K562 (cell line): ENCODE measurements around the gene ADAMTS14. TPM values are rescaled to one million over a fixed set of nuclear protein-coding genes. Genes with fewer than 3 reads are reported as not detected.

Experiments
- ATAC-seq: fragments of 200-7000 bp; cut with Tn5 transposase; 3 replicates; pipeline ENCODE4 v1.9.1; 2020; ENCODE audit warnings: moderate library complexity
- BruUV-seq: library from RNA; stranded (reverse); fragments of 400-500 nt; replicated peaks from 2 replicates; lab custom pipeline; 2021; lab: Mats Ljungman, UMichigan
- CTCF ChIA-PET: fragments of 300-600 bp; formaldehyde crosslinking; extraction: SDS; loops from one replicate; lab custom pipeline; 2021; ENCODE audit warnings: low intra/inter-chr PET ratio; lab: Yijun Ruan, JAX
- POLR2A ChIA-PET: fragments of 300-600, 350-650 bp; sonication (Branson Sonifier 250); formaldehyde crosslinking; extraction: SDS; loops from one replicate; lab custom pipeline; 2021; ENCODE audit warnings: antibody characterized with exemption, inconsistent platforms; lab: Yijun Ruan, JAX
- DNase-seq, 4 experiments: peaks; one replicate each; pipeline versions ENCODE4 v3.0.0 to v3.0.0-alpha.2; 2011 to 2018; ENCODE audit warnings: low spot score in 3 of 4, mixed read lengths in 3 of 4; ENCODE audit errors: extremely low read depth in 1 of 4
- FAIRE-seq: peaks from 2 replicates; lab custom pipeline; 2011; peaks lifted over from hg19 to GRCh38; lab: Jason Lieb, UNC
- H2AFZ ChIP-seq: 2 replicates; pipeline ENCODE4 v1.6.0; 2011; ENCODE audit warnings: low read depth, low read length, control low read depth, inconsistent platforms
- H3K27ac ChIP-seq: fragments of 200-600 bp; 3 replicates; pipeline ENCODE4 v1.8.0; 2011; ENCODE audit warnings: low read depth, mild to moderate bottlenecking, control low read depth, inconsistent platforms, low read length, moderate library complexity, mixed read lengths; ENCODE audit errors: extremely low read depth
- H3K27me3 ChIP-seq, 2 experiments: fragments of 300-600 bp in 1 of 2; 2 replicates in 1 of 2; 3 replicates in 1 of 2; pipeline versions ENCODE4 v1.6.0 to v1.8.0; 2011; ENCODE audit warnings: inconsistent platforms in 2 of 2, low read length in 2 of 2, mild to moderate bottlenecking in 1 of 2, mixed read lengths in 1 of 2, moderate library complexity in 1 of 2; ENCODE audit not compliant: control insufficient read depth in 2 of 2, insufficient read depth in 2 of 2
- H3K36me3 ChIP-seq: fragments of 300-600 bp; 3 replicates; pipeline ENCODE4 v1.8.0; 2011; ENCODE audit warnings: mild to moderate bottlenecking, low read length, inconsistent platforms; ENCODE audit not compliant: control insufficient read depth, insufficient read depth
- H3K4me1 ChIP-seq, 2 experiments: fragments of 200-600 bp in 1 of 2; replicated peaks in 1 of 2; 2 replicates in 1 of 2; 3 replicates in 1 of 2; pipeline versions ENCODE4 v1.5.1 to v1.8.0; 2011; ENCODE audit warnings: inconsistent platforms in 2 of 2, low read length in 2 of 2, mild to moderate bottlenecking in 1 of 2, mixed read lengths in 1 of 2, moderate library complexity in 1 of 2; ENCODE audit not compliant: control insufficient read depth in 2 of 2, insufficient read depth in 2 of 2
- H3K4me2 ChIP-seq: 2 replicates; pipeline ENCODE4 v1.6.1; 2011; ENCODE audit warnings: low read length, control low read depth, inconsistent platforms, mixed read lengths; ENCODE audit not compliant: insufficient read depth
- H3K4me3 ChIP-seq: fragments of 200-600 bp; sonication (generic), shearing (Covaris generic); 2 replicates; pipeline ENCODE4 v1.5.1; 2016; ENCODE audit warnings: control low read depth, inconsistent platforms
- H3K79me2 ChIP-seq: fragments of 200-600 bp; 3 replicates; pipeline ENCODE4 v1.8.0; 2011; ENCODE audit warnings: low read length, inconsistent platforms; ENCODE audit not compliant: control insufficient read depth, insufficient read depth
- H3K9ac ChIP-seq, 2 experiments: 2 replicates each; pipeline versions ENCODE4 v1.6.0 to v1.6.1; 2011; ENCODE audit warnings: low read depth in 2 of 2, low read length in 2 of 2, control low read depth in 1 of 2, inconsistent platforms in 1 of 2, mild to moderate bottlenecking in 1 of 2, mixed read lengths in 1 of 2; ENCODE audit not compliant: insufficient read depth in 1 of 2
- H3K9me1 ChIP-seq: one replicate; pipeline ENCODE4 v1.6.0; 2011; ENCODE audit warnings: inconsistent platforms, mild to moderate bottlenecking, low read length, moderate library complexity; ENCODE audit not compliant: control insufficient read depth, insufficient read depth
- H3K9me3 ChIP-seq: replicated peaks from 2 replicates; pipeline ENCODE4 v1.5.1; 2011; ENCODE audit warnings: low read depth, low read length, inconsistent platforms; ENCODE audit not compliant: control insufficient read depth, insufficient read depth
- H4K20me1 ChIP-seq: replicated peaks from 2 replicates; pipeline ENCODE4 v1.6.1; 2011; ENCODE audit warnings: low read length, inconsistent platforms, mixed read lengths; ENCODE audit not compliant: control insufficient read depth, insufficient read depth
- CHD4 ChIP-seq: fragments of 200-600 bp; sonication (generic); IDR thresholded peaks from 3 replicates; pipeline ENCODE4 v1.6.1; 2012; ENCODE audit warnings: low read depth, mild to moderate bottlenecking, mixed read lengths, low read length, inconsistent platforms; ENCODE audit not compliant: insufficient read depth, insufficient replicate concordance, poor library complexity, severe bottlenecking
- PURB ChIP-seq: sonication (generic); formaldehyde crosslinking; IDR thresholded peaks from 2 replicates; pipeline ENCODE4 v1.9.0; 2021; ENCODE audit warnings: low read depth, mild to moderate bottlenecking, missing genetic modification reagents
- SIX5 ChIP-seq, 2 experiments: IDR thresholded peaks; 2 replicates each; pipeline ENCODE4 v1.6.1; 2011; ENCODE audit warnings: low read length in 2 of 2, borderline replicate concordance in 1 of 2, low read depth in 1 of 2, mild to moderate bottlenecking in 1 of 2, moderate library complexity in 1 of 2; ENCODE audit not compliant: insufficient read depth in 1 of 2
- WGBS: fragments of 100-300 bp; shearing (Covaris generic); methylation state at CpG from one replicate; pipeline ENCODE4 v1.1.6; 2016; ENCODE audit warnings: low coverage, mixed read lengths; ENCODE audit not compliant: insufficient coverage; ENCODE audit errors: missing lambda C conversion rate; 5-methylcytosine and 5-hydroxymethylcytosine counted together
- in situ Hi-C: fragments of 300-500 bp; cut with MboI; formaldehyde crosslinking; loops from 4 replicates; pipeline ENCODE4 v1.15.0; 2018; ENCODE audit warnings: inconsistent platforms, mixed read lengths
- intact Hi-C: fragments of 100-400 bp; cut with micrococcal nuclease; formaldehyde crosslinking; loops from 2 replicates; pipeline ENCODE4 v1.14.2; 2022
- polyA plus RNA-seq, 8 experiments: library from polyadenylated mRNA; depleted of rRNA in 4 of 8; stranded (reverse) in 5 of 8; unstranded in 3 of 8; fragments of >200 nt; fragmentation: Nextera tagmentation in 2 of 8; fragmentation: Illumina TruSeq in 1 of 8; extraction: Ambion mirVana in 2 of 8; extraction: Trizol in 1 of 8; gene quantifications; 2 replicates each; pipeline versions ENCODE4 v1.2.1 to v1.2.3, GENCODE V29; 2011 to 2014; ENCODE audit warnings: inconsistent platforms in 1 of 8, missing spikeins in 1 of 8
- total RNA-seq, 7 experiments: library from RNA; depleted of rRNA in 6 of 7; stranded (reverse); fragments of >200 nt in 6 of 7; fragmentation: Illumina TruSeq in 2 of 7; extraction: Trizol in 2 of 7; gene quantifications; 2 replicates each; pipeline versions ENCODE4 v1.2.1 to v1.2.3, GENCODE V29; 2011 to 2021; ENCODE audit warnings: low replicate concordance in 1 of 7
- TF ChIP-seq, protein P1 (sequence below): sonication (generic); formaldehyde crosslinking; IDR thresholded peaks from 2 replicates; pipeline ENCODE4 v1.8.0; 2023; ENCODE audit warnings: missing genetic modification reagents, mild to moderate bottlenecking, borderline replicate concordance
- TF ChIP-seq, protein P2 (sequence below): fragments of 450-650 bp; IDR thresholded peaks from 2 replicates; pipeline ENCODE4 v1.6.1; 2016; ENCODE audit warnings: low read depth

ADAMTS14 gene
- total and polyA plus RNA-seq, 9 of the 15 experiments (the other 6 are each of a cell fraction or from before 2014, with no cell fraction given) = 0.04 to 37.4 (median 15.9) TPM

DNA sequence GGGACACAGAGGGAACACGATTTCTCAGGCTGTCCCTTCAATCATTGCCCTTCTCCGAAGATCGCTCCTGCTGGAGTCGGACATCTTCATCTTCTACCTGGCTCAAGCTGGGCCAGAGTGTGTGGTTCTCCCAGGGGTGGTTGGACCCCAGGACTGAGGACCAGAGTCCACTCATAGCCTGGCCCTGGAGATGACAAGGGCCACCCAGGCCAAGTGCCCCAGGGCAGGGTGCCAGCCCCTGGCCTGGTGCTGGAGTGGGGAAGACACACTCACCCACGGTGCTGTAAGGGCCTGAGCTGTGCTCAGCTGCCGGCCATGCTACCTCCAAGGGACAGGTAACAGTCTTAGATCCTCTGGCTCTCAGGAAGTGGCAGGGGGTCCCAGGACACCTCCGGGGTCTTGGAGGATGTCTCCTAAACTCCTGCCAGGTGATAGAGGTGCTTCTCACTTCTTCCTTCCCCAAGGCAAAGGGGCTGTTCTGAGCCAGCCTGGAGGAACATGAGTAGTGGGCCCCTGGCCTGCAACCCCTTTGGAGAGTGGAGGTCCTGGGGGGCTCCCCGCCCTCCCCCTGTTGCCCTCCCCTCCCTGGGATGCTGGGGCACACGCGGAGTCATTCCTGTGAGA lies 89.5 kb downstream of the ADAMTS14 start:
- no peaks in the 10 kb centered on the region for H3K9me1 ChIP-seq
- ChIA-PET CTCF (interaction anchor here (0.6 to 2.5 kb wide), 3 partner anchors 119 to 212 kb away, joined by 3 to 10 read pairs (median 8); no protein-coding TSS in a partner anchor), POLR2A (interaction anchor here (0.6 to 0.7 kb wide), 2 partner anchors 16 to 47 kb away, joined by 3 to 4 read pairs; no protein-coding TSS in a partner anchor)
- no peak overlapping the region for H3K4me3 ChIP-seq
- peak overlapping the region in 1 of 2 experiments; percentile 59; a peak in 1 of 4 replicates for H3K9ac ChIP-seq
- FAIRE-seq (no peak), DNase-seq (no peak), ATAC-seq (no peak)
- H3K4me2 ChIP-seq = no peak overlapping the region
- no peaks in the 10 kb centered on the region for H3K27me3 ChIP-seq
- H4K20me1 ChIP-seq = no peaks in the 10 kb centered on the region
- in situ Hi-C loops (loop anchor here (5.0 kb wide), 1 partner anchor 210 kb away; no protein-coding TSS in a partner anchor), intact Hi-C loops (no loop called here)
- no peak overlapping the region for H3K27ac ChIP-seq
- WGBS = 85% methylated on average over 10 of the region's 10 CpGs
- BruUV-seq = no TSS peak
- no peak overlapping the region for H2AFZ ChIP-seq
- peaks cover 19 to 20% of the 10 kb centered on the region in 2 experiments for H3K4me1 ChIP-seq
- H3K79me2 ChIP-seq = no peaks in the 10 kb centered on the region
- peaks cover 11% of the 10 kb centered on the region for H3K9me3 ChIP-seq
- H3K36me3 ChIP-seq = peaks cover 45% of the 10 kb centered on the region
- TF ChIP-seq, protein P1, sequence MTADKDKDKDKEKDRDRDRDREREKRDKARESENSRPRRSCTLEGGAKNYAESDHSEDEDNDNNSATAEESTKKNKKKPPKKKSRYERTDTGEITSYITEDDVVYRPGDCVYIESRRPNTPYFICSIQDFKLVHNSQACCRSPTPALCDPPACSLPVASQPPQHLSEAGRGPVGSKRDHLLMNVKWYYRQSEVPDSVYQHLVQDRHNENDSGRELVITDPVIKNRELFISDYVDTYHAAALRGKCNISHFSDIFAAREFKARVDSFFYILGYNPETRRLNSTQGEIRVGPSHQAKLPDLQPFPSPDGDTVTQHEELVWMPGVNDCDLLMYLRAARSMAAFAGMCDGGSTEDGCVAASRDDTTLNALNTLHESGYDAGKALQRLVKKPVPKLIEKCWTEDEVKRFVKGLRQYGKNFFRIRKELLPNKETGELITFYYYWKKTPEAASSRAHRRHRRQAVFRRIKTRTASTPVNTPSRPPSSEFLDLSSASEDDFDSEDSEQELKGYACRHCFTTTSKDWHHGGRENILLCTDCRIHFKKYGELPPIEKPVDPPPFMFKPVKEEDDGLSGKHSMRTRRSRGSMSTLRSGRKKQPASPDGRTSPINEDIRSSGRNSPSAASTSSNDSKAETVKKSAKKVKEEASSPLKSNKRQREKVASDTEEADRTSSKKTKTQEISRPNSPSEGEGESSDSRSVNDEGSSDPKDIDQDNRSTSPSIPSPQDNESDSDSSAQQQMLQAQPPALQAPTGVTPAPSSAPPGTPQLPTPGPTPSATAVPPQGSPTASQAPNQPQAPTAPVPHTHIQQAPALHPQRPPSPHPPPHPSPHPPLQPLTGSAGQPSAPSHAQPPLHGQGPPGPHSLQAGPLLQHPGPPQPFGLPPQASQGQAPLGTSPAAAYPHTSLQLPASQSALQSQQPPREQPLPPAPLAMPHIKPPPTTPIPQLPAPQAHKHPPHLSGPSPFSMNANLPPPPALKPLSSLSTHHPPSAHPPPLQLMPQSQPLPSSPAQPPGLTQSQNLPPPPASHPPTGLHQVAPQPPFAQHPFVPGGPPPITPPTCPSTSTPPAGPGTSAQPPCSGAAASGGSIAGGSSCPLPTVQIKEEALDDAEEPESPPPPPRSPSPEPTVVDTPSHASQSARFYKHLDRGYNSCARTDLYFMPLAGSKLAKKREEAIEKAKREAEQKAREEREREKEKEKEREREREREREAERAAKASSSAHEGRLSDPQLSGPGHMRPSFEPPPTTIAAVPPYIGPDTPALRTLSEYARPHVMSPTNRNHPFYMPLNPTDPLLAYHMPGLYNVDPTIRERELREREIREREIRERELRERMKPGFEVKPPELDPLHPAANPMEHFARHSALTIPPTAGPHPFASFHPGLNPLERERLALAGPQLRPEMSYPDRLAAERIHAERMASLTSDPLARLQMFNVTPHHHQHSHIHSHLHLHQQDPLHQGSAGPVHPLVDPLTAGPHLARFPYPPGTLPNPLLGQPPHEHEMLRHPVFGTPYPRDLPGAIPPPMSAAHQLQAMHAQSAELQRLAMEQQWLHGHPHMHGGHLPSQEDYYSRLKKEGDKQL (CRISPR knock-in tag) = no peak
- TF ChIP-seq, protein P2, sequence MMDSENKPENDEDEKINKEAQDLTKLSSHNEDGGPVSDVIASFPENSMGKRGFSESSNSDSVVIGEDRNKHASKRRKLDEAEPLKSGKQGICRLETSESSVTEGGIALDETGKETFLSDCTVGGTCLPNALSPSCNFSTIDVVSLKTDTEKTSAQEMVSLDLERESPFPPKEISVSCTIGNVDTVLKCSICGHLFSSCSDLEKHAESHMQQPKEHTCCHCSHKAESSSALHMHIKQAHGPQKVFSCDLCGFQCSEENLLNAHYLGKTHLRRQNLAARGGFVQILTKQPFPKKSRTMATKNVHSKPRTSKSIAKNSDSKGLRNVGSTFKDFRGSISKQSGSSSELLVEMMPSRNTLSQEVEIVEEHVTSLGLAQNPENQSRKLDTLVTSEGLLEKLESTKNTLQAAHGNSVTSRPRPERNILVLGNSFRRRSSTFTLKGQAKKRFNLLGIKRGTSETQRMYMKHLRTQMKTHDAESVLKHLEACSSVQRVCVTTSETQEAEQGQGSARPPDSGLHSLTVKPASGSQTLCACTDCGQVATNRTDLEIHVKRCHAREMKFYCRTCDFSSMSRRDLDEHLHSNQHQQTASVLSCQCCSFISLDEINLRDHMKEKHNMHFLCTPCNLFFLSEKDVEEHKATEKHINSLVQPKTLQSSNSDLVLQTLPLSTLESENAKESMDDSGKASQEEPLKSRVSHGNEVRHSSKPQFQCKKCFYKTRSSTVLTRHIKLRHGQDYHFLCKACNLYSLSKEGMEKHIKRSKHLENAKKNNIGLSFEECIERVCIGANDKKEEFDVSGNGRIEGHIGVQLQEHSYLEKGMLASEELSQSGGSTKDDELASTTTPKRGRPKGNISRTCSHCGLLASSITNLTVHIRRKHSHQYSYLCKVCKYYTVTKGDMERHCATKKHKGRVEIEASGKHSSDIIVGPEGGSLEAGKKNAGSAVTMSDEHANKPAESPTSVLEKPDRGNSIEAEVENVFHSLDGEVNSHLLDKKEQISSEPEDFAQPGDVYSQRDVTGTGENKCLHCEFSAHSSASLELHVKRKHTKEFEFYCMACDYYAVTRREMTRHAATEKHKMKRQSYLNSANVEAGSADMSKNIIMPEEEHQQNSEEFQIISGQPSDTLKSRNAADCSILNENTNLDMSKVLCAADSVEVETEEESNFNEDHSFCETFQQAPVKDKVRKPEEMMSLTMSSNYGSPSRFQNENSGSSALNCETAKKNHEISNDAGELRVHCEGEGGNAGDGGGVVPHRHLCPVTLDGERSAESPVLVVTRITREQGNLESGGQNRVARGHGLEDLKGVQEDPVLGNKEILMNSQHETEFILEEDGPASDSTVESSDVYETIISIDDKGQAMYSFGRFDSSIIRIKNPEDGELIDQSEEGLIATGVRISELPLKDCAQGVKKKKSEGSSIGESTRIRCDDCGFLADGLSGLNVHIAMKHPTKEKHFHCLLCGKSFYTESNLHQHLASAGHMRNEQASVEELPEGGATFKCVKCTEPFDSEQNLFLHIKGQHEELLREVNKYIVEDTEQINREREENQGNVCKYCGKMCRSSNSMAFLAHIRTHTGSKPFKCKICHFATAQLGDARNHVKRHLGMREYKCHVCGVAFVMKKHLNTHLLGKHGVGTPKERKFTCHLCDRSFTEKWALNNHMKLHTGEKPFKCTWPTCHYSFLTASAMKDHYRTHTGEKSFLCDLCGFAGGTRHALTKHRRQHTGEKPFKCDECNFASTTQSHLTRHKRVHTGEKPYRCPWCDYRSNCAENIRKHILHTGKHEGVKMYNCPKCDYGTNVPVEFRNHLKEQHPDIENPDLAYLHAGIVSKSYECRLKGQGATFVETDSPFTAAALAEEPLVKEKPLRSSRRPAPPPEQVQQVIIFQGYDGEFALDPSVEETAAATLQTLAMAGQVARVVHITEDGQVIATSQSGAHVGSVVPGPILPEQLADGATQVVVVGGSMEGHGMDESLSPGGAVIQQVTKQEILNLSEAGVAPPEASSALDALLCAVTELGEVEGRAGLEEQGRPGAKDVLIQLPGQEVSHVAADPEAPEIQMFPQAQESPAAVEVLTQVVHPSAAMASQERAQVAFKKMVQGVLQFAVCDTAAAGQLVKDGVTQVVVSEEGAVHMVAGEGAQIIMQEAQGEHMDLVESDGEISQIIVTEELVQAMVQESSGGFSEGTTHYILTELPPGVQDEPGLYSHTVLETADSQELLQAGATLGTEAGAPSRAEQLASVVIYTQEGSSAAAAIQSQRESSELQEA = no peak
- TF ChIP-seq PURB (CRISPR knock-in tag) (no peak), SIX5 (IDR thresholded peaks at IDR 0.05; ENCODE audit: borderline replicate concordance in 1 of 2, insufficient read depth in 1 of 2, low read depth in 1 of 2, low read length in 2 of 2) (no peak), CHD4 (no peak)
